Activated CD4-positive, alpha-beta T cell treated with anti-CD3 and anti-CD28 coated beads, Interleukin-2, amount 50 U/mL, for 24 hours (primary cell): Measurements from ENCODE around the gene ORAI2.
A peak's percentile ranks its signal among the peaks of the same experiment; 100 is the strongest.
"Not testable (repeated sequence)": the region's sequence is repeated elsewhere in the genome, so short reads cannot be mapped to it uniquely, and the experiment has no call there.

ENCODE experiments used
- DNase-seq, 2 donors: peaks; one replicate each; pipeline ENCODE4 v3.0.0-alpha.2; 2020; ENCODE audit warnings: low read depth in 1 of 2, low spot score in 1 of 2

Gene ORAI2

GRCh38 chr7:102433219-102434038, at the start of gene ORAI2:
Gene ORAI2, plus strand, starts transcription at chr7:102433575. Its CDS starts 5,382 bp downstream, at chr7:102438957.
- DNase-seq = peak; percentile 70 to 76

DNA sequence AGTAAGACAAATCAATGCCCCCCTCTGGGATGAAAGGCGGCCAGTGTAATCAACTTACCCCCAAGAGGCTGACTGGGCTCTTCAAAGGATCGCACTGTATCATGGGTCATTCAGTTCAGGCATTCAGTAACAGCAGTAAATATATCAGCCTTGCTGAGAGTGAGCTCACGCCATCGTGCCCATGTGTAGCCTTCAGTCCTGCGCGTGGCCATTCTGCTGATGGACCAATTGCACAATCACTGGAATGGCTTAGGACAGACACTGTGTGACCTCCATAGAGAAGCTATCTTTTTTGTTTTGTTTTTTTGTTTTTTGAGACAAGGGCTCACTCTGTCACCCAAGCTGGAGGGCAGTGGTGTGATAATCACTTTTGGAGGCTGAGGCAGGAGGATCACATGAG, 46.3 kb upstream of the ORAI2 start:
- DNase-seq = no peak

GRCh38 chr7:102389810-102390209, 43.6 kb upstream of the ORAI2 start:
- DNase-seq = no peak

- peak; percentile 50 to 53 for DNase-seq
Measured at GRCh38 chr7:102390697-102391484, 42.5 kb upstream of the ORAI2 start.

GRCh38 chr7:102392330-102392729, 41.0 kb upstream of the ORAI2 start:
- no peak for DNase-seq

DNA sequence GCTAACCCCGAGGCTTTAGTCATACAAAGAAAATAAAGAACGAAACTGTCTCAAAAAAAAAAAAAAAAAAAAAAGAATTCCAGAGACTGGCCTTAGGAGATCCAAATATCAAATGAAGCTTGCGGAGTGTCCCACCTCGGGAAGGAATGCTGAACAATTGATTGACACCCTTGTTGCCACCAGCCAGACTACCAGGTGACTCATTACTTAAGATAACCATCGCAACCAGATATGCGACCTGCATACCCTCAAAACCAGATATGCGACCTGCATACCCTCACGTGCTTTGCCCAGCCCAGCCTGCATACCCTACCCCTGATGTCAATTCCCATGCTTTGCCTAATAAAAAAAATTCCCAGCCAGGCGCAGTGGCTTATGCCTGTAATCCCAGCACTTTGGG, 39.9 kb upstream of the ORAI2 start:
- DNase-seq = no peak

DNA sequence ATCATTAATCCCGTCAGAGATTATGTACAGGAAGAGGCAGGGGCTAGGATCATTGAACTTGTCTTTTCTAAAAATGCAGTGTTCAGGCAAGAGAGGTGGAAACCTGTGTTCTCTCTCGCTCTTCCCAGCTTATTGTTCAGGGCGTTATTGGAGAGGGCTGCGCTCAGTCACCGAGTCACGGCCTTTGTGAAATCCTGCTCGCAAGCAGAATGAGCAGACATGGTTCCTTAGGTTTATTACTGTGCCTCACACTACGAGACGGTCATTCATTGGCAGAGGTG, 37.8 kb upstream of the ORAI2 start:
- no peak for DNase-seq

DNA sequence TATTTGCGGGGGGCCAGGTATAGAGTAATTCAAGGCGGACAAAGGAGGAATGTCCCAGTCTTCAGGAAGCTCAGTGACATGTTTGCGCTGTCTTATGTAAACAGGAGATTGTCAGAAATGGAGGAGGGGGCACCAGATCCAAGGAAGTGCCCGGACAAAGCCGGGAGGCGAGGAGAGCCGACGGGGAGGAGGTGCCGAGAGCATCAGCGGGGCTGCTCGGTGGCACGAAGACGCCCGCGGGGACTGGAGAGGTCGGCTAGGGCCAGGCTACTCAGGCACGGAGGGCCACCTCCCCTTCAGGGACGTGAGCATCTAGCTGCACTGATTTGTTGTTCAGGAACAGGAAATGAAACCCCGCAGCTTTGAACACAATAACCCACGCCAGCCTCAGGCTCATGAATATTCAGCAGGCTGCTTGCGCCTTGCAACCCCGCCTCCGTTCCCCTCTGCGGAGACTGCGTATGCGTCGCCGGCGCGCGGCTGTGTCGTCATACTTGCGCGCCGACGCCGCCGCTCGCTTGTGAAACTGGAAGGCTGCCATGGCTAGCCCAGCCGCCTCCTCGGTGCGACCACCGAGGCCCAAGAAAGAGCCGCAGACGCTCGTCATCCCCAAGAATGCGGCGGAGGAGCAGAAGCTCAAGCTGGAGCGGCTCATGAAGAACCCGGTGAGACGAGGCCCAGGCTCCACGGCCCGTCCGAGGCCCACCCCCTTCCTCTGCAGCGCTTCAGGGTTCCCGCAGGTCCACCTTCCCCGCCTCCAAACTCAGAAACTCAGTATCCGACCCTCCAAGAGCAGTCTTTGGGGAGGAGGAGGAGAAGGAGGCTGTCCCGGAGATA, 37.3 kb upstream of the ORAI2 start, which contains the start of gene PRKRIP1:
Gene PRKRIP1 (plus strand): TSS at position 491 of the 837 bp plus-strand sequence. CDS start 49 bp downstream, at position 540.
- DNase-seq = peak; percentile 56 to 81

DNA sequence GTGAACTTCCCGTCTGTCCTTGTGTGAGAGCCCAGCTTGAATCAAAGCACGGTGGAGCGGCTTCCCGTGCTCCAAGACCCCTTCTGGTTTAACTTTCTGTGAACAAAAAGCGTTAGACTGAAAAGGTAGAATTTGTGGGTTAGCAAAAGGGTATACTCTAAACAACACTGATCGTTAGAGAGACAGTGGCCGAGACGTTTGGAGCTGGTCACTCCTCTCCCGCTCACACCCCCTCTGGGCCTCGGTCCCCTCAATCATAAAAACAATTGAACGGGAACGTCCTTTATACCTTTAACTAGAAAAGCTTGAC, 36.7 kb upstream of the ORAI2 start:
- DNase-seq = no peak

DNA sequence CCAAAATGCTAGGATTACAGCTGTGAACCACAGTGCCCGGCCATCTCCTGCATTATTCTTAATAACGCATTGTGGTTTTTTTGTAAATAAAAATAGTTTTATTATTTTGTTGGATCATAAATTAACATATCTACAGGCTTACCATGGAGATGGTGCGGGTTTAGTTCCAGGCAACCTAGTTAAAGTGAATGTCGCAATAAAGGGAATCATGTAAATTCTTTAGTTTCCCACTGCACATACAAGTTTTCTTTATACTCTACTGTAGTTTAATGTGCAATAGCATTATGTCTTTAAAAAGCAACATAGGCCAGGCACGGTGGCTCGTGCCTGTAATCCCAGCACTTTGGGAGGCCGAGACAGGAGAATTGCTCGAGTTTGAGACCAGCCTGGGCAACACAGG, 34.8 kb upstream of the ORAI2 start:
- DNase-seq = no peak

- no peak for DNase-seq
Measured at GRCh38 chr7:102400360-102400759, 33.0 kb upstream of the ORAI2 start.

- DNase-seq = no peak
Measured at GRCh38 chr7:102403563-102403962, 29.8 kb upstream of the ORAI2 start.

DNA sequence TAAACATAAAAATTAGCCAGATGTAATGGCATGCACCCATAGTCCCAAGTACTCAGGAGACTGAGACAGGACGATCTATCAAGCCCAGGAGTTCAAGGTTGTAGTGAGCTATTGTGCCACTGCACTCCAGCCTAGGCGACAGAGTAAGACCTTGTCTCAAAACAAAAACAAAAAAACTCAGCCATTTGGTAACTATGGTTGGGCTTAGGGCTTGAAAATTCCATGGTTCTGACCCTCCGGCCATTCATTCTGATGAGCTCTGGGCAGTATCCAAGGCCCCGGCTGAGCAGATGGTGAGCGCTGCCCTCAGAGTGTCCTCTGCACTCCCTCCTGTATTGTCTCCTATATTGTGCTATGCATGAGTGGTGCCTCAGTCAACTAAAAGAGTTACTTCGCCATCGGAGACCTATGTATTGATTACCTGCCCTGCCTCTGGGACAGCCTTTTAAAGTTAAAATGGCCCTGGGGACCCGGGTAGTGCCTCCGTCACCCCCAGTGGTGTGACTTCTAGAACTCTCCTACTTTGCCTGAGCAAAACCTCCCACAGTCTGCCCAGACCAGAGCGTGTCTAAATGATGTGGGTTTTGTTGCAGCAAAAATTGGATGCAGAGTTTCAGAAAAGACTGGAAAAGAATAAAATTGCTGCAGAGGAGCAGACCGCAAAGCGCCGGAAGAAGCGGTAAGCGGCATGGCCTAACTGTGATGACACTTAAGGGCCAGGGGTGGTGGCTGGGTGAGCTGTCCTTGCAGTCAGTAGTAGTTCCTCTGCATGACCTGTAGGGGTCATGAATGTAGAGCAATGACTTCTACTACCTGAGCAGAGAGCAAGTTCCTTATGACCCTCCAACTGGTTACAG, 29.1 kb upstream of the ORAI2 start:
- peak in 1 of 2 donors; percentile 46 for DNase-seq

GRCh38 chr7:102404862-102405188, 28.6 kb upstream of the ORAI2 start:
- not testable (repeated sequence) for DNase-seq

GRCh38 chr7:102407910-102408309, 25.5 kb upstream of the ORAI2 start:
- DNase-seq = no peak

GRCh38 chr7:102408530-102408929, 24.8 kb upstream of the ORAI2 start:
- not testable (repeated sequence) for DNase-seq

DNA sequence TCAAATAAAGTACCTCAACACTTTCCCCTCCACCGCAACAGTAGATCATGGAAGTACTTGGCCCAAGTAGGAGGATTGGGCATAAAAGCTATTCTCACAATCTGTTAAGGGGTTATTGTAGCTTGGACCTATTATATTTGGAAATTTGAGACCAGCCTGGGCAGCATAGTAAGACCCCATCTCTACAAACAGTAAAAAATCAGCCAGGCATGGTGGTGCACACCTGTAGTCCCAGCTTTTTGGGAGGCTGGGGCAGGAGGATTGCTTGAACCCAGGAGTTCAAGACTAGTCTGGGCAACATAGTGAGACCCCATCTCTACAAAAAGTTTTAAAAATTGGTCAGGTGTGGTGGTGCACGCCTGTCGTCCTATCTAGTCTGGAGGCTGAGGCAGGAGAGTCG, 24.0 kb upstream of the ORAI2 start:
- DNase-seq = no peak

- DNase-seq = no peak
Measured at GRCh38 chr7:102410123-102410522, 23.3 kb upstream of the ORAI2 start.

DNA sequence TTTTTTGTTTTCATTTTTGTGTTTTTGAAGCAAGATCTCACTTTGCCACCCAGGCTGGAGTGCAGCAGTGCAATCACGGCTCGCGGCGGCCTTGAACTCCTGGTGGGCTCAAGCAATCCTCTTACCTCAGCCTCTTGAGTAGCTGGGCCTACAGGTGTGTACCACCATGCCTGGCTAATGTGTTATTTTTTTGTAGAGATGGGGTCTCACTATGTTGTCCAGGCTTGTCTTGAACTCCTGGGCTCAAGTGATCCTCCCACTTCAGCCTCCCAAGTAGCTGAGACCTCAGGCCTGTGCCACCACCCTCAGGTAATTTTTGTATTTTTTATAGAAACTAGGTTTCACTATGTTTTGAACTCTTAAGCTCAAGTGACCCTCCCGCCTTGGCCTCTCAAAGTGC, 22.5 kb upstream of the ORAI2 start:
- no peak for DNase-seq

DNA sequence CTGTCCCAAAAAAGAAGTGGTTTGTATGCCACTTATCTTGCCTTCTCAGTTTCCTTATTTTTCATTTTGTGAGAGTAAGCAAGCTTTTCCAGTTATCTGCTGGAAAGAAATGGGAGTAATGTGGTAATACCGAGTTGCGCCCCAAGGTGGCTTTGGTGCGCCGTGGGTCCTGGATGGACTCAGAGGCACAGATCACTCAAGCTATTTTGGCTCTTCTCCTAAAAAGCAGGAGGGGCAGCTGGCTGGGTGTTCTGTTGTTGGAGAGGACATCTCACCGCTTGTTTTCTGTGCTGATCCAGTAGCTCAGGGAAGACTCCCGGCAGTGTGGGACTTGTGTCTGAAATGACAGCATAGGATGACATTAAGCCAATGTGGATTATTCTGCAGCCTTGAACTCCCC, 20.8 kb upstream of the ORAI2 start:
- no peak for DNase-seq

GRCh38 chr7:102413091-102413490, 20.3 kb upstream of the ORAI2 start:
- no peak for DNase-seq
